Progenitor cell of endocrine pancreas (in vitro differentiated cells): ENCODE measurements around the gene WDR46. TPM values are rescaled to one million over a fixed set of nuclear protein-coding genes. Genes with fewer than 3 reads are reported as not detected.
"Not testable (repeated sequence)": the region's sequence is repeated elsewhere in the genome, so short reads cannot be mapped to it uniquely, and the experiment has no call there.

ENCODE experiments used
- DNase-seq: peaks from one replicate; pipeline ENCODE4 v3.0.0; 2021; ENCODE audit warnings: low spot score; ENCODE audit not compliant: unreplicated experiment
- H3K27ac Mint-ChIP-seq: 2 replicates; pipeline ENCODE4 v1.8.0; 2021; ENCODE audit warnings: mild to moderate bottlenecking, moderate library complexity, mixed read lengths
- H3K27me3 Mint-ChIP-seq: 2 replicates; pipeline ENCODE4 v1.8.0; 2021; ENCODE audit warnings: mixed read lengths
- H3K36me3 Mint-ChIP-seq: 2 replicates; pipeline ENCODE4 v1.8.0; 2022; ENCODE audit warnings: mixed read lengths; ENCODE audit not compliant: insufficient read depth
- H3K4me1 Mint-ChIP-seq: 2 replicates; pipeline ENCODE4 v1.8.0; 2021; ENCODE audit warnings: low read depth, mixed read lengths
- H3K4me3 Mint-ChIP-seq: 2 replicates; pipeline ENCODE4 v1.8.0; 2021; ENCODE audit warnings: low read depth, mild to moderate bottlenecking, moderate library complexity, mixed read lengths
- H3K9me3 Mint-ChIP-seq: 2 replicates; pipeline ENCODE4 v1.8.0; 2021; ENCODE audit warnings: low read depth, mixed read lengths
- total RNA-seq: library from RNA; stranded (reverse); gene quantifications from 2 replicates; pipeline ENCODE4 v1.2.1, GENCODE V29; 2021
- TF ChIP-seq, protein P1 (sequence below): fragments of 200-600 bp; sonication (generic); IDR thresholded peaks from one replicate; pipeline ENCODE4 v1.5.0; 2021; ENCODE audit warnings: antibody characterized with exemption, mild to moderate bottlenecking; ENCODE audit not compliant: unreplicated experiment

Gene WDR46
- total RNA-seq, 1 donor from 2014 or later, result 47.5 TPM

DNA sequence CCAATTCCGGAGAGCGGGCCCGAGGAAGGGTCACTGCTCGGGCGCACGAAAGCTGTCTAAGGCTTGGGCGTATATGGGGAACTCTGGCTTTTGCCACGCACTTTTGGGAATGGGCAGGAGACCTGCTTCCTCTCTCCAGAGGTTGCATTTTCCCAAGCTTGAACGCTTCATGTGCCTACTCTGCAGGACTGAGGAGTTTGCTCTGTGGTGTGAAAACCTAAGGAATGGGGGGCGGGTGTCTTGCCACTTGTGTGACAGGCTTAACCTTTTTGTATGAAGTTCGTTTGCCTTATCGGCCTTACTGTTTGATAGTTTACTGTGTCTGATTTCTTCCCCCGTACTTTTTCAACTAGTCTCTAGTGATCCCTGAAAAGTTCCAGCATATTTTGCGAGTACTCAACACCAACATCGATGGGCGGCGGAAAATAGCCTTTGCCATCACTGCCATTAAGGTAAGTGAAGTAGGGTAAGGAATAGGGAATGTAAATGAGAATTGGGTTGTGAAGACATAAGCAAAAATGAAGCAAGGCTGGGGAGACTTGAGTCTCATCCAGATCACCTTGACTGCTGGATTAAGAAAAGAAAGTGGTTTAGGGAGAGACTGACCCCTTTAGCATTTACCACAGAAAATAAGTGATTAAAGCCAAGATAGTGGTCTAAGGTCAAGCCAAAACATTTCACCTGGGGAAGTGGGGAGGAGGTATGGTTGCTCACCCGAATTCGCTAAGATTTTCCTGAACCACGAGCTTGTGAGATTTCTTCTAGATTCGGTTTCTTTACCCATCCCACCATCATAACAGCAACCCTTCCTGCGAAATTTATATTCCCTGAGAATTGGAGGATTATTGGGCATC is 16.5 kb downstream of the WDR46 start:
- Mint-ChIP-seq H3K36me3 (peaks cover 22% of the 10 kb centered on the region), H3K27ac (peak overlapping the region; percentile 99), H3K4me3 (peak overlapping the region; percentile 100)

DNA sequence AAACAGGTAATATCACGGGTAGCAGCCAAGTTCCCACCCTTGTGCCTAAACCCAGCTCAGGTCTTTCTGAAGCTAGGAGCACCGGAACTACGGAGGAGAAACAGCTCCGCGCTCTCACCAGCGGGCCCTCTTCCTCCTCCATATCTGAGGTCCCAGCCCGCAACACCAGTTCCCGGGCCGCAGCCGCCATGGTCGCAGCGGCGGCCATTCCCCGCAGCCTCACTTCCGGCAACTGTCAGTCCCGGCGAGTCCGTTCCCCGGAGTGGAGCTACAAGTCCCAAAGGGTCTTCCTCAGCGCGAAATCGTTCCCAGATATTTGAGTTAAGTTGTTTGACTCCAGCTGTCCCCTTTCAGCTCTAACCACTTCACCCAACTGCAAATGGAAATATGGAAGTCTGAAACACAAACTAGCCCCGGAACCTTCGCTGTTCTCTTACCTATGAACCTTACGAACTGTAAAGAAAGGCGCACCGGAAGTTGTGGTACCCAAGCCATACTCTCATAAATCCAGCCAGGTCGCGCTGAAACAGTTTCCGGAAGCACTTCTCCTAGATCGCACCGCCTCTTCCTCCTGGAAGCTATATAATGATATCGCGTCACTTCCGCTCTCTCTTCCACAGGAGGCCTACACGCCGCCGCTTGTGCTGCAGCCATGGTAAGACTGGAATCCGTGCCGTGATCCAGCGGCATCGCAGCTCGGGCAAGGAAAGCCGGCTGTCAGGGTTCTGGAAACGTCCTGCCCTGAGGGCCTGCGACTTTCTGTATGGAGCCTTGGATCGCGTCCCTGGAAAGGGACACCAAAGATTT is 17.4 kb downstream of the WDR46 start, which contains the start of the genes RPS18 and VPS52:
TSS of gene RPS18 (plus strand) at position 608 of the 807 bp plus-strand sequence. CDS start at position 653, 45 bp downstream.
TSS of gene VPS52 (minus strand) at position 409 of the 807 bp plus-strand sequence. CDS start at position 208, 201 bp downstream.
- TF ChIP-seq, protein P1, sequence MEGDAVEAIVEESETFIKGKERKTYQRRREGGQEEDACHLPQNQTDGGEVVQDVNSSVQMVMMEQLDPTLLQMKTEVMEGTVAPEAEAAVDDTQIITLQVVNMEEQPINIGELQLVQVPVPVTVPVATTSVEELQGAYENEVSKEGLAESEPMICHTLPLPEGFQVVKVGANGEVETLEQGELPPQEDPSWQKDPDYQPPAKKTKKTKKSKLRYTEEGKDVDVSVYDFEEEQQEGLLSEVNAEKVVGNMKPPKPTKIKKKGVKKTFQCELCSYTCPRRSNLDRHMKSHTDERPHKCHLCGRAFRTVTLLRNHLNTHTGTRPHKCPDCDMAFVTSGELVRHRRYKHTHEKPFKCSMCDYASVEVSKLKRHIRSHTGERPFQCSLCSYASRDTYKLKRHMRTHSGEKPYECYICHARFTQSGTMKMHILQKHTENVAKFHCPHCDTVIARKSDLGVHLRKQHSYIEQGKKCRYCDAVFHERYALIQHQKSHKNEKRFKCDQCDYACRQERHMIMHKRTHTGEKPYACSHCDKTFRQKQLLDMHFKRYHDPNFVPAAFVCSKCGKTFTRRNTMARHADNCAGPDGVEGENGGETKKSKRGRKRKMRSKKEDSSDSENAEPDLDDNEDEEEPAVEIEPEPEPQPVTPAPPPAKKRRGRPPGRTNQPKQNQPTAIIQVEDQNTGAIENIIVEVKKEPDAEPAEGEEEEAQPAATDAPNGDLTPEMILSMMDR, result no peak
- peak within 1 kb of the TSS; percentile 100 for H3K4me3 Mint-ChIP-seq
- no peaks in the 10 kb centered on the region for H3K9me3 Mint-ChIP-seq
- H3K27ac Mint-ChIP-seq, result peak within 1 kb of the TSS; percentile 99
- no peaks in the 10 kb centered on the region for H3K27me3 Mint-ChIP-seq
- peaks cover 24% of the 10 kb centered on the region for H3K36me3 Mint-ChIP-seq
- H3K4me1 Mint-ChIP-seq, result peaks cover 32% of the 10 kb centered on the region
- peak; percentile 74 for DNase-seq

More for the DNA sequence above, 16.5 kb downstream of the WDR46 start:
- no peak for DNase-seq
- Mint-ChIP-seq H3K4me1 (peaks cover 33% of the 10 kb centered on the region), H3K27me3 (no peaks in the 10 kb centered on the region), H3K9me3 (no peaks in the 10 kb centered on the region)
- TF ChIP-seq, protein P1, result no peak

DNA sequence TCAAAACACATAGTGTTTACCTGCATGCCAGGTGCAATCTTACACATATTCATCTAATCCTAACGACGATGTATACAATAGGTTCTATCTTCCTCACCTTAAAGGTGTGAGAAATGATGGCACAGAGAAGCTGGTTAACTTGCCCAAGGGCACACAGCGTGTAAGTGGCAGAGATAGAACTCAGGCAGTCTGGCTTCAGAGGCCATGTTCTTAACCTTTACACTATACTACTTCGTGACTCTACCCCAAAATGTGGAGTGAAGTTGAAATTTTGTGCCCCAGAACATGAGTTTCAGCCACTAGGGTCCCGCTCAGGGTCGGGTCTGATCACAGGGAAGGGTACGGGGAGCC is 17.9 kb downstream of the WDR46 start:
- peak overlapping the region; percentile 100 for H3K4me3 Mint-ChIP-seq
- peaks cover 27% of the 10 kb centered on the region for H3K4me1 Mint-ChIP-seq
- H3K9me3 Mint-ChIP-seq, result no peaks in the 10 kb centered on the region
- no peaks in the 10 kb centered on the region for H3K27me3 Mint-ChIP-seq
- peak overlapping the region; percentile 99 for H3K27ac Mint-ChIP-seq
- DNase-seq, result no peak
- TF ChIP-seq, protein P1, result peak; percentile 28
- peaks cover 20% of the 10 kb centered on the region for H3K36me3 Mint-ChIP-seq

DNA sequence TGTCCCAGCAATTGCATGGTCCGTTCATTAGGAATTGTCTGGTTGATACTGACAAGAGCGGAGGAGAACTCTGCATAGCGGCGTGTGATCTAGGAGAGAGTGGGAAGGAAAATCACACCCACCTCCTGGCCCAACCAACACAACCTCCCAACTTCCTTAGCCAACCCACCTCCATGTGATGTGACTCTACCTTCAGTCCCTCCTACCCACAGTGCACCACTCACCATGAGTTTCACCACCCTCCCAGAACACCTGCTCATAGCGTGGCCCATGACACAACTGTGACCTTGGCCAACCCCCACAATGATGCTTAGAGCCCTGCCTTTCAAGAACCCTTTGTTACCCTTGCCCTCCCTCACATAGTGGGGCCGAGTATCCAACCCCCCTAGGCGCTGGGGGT is 25.0 kb downstream of the WDR46 start:
- TF ChIP-seq, protein P1, result no peak
- no peaks in the 10 kb centered on the region for H3K4me1 Mint-ChIP-seq
- H3K36me3 Mint-ChIP-seq, result peaks cover 38% of the 10 kb centered on the region
- DNase-seq, result no peak
- H3K9me3 Mint-ChIP-seq, result no peaks in the 10 kb centered on the region
- H3K27me3 Mint-ChIP-seq, result no peaks in the 10 kb centered on the region
- H3K27ac Mint-ChIP-seq, result no peak overlapping the region
- no peak overlapping the region for H3K4me3 Mint-ChIP-seq

DNA sequence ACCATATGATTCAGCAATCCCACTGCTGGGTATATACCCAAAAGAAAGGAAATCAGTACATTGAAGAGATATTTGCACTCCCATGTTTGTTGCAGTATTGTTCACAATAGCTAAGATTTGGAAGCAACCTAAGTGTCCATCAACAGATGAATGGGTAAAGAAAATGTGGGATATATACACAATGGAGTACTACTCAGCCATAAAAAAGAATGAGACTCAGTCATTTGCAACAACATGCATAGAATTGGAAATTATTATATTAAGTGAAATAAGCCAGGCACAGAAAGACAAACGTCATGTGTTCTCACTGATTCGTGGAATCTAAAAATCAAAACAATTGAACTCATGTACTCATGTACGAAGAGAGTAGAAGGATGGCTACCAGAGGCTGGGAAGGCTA is 26.5 kb downstream of the WDR46 start:
- not testable (repeated sequence) for H3K9me3 Mint-ChIP-seq, H3K4me1 Mint-ChIP-seq, H3K27me3 Mint-ChIP-seq, H3K4me3 Mint-ChIP-seq, DNase-seq, H3K27ac Mint-ChIP-seq
- peaks cover 39% of the 10 kb centered on the region for H3K36me3 Mint-ChIP-seq
